PFSK-1 (cell line): ENCODE results near the gene PRR22.

ENCODE experiments used
- POLR2AphosphoS5 ChIP-seq: IDR thresholded peaks from 2 replicates; pipeline ENCODE4 v1.6.1; 2012; ENCODE audit warnings: low read depth, mild to moderate bottlenecking, control low read depth, low read length, moderate library complexity
- SIN3A ChIP-seq: IDR thresholded peaks from 2 replicates; pipeline ENCODE4 v1.6.1; 2012; ENCODE audit warnings: mild to moderate bottlenecking, low read length, moderate library complexity, borderline replicate concordance; ENCODE audit not compliant: insufficient read depth
- TAF1 ChIP-seq: IDR thresholded peaks from 2 replicates; pipeline ENCODE4 v1.6.1; 2012; ENCODE audit warnings: low read length, control low read depth, borderline replicate concordance; ENCODE audit not compliant: insufficient read depth
- TF ChIP-seq, protein P1 (sequence below), 2 experiments: IDR thresholded peaks; 2 replicates each; pipeline versions ENCODE4 v1.6.1 to v1.8.0; 2011 to 2012; ENCODE audit warnings: low read depth in 2 of 2, low read length in 2 of 2, control low read depth in 1 of 2, inconsistent platforms in 1 of 2, mild to moderate bottlenecking in 1 of 2, moderate library complexity in 1 of 2; ENCODE audit not compliant: insufficient read depth in 1 of 2

DNA sequence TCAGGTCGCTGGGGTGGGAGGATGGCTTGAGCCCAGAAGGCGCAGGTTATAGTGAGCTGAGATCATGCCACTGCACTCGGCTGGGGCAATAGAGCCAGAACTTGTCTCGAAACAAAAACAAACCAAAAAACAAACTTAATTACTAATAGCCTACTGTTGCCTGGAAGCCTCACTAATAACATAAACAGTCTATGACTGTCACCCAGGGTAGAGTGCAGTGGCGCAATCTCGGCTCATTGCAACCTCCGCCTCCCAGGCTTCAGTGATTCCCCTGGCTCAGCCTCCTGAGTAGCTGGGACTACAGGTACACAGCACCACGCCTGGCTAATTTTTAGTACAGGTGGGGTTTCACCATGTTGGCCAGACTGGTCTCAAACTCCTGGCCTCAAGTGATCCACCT is 46.1 kb downstream of the PRR22 start:
- TF ChIP-seq SIN3A (no peak), POLR2AphosphoS5 (no peak), TAF1 (no peak)
- TF ChIP-seq, protein P1, sequence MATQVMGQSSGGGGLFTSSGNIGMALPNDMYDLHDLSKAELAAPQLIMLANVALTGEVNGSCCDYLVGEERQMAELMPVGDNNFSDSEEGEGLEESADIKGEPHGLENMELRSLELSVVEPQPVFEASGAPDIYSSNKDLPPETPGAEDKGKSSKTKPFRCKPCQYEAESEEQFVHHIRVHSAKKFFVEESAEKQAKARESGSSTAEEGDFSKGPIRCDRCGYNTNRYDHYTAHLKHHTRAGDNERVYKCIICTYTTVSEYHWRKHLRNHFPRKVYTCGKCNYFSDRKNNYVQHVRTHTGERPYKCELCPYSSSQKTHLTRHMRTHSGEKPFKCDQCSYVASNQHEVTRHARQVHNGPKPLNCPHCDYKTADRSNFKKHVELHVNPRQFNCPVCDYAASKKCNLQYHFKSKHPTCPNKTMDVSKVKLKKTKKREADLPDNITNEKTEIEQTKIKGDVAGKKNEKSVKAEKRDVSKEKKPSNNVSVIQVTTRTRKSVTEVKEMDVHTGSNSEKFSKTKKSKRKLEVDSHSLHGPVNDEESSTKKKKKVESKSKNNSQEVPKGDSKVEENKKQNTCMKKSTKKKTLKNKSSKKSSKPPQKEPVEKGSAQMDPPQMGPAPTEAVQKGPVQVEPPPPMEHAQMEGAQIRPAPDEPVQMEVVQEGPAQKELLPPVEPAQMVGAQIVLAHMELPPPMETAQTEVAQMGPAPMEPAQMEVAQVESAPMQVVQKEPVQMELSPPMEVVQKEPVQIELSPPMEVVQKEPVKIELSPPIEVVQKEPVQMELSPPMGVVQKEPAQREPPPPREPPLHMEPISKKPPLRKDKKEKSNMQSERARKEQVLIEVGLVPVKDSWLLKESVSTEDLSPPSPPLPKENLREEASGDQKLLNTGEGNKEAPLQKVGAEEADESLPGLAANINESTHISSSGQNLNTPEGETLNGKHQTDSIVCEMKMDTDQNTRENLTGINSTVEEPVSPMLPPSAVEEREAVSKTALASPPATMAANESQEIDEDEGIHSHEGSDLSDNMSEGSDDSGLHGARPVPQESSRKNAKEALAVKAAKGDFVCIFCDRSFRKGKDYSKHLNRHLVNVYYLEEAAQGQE (IDR thresholded peaks at IDR 0.05; ENCODE audit: insufficient read depth in 1 of 2, low read depth in 2 of 2, low read length in 2 of 2) = no peak
